ENCODE results near the gene BCAR3.

BCAR3 gene

DNA sequence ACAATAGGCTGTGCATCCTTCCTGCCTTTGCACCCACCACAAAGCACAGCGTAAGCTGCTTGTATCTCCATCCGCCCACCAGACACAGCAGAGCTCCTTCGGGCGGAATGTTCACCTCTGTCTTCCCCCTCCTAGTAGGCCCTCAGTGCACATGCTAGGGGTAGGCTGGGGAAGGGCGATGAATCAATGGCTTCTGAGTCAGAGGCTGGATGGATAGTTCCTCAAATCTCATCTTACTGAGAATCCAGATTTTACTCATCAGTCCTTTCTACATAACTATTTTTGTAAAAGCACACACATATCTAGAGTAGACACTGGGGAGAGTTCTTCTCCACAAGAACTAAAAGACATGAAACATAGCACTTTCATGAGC lies 73.8 kb downstream of the BCAR3 start:
- no peaks in the 10 kb centered on the region for H3K79me2 ChIP-seq (ENCODE audit: insufficient read depth, low read length)
- H3K4me1 ChIP-seq (ENCODE audit: insufficient read depth, low read length) = no peaks in the 10 kb centered on the region
- H2AFZ ChIP-seq (ENCODE audit: low read depth, low read length) = no peak overlapping the region
- ATAC-seq (ENCODE audit: insufficient read depth, low read depth) (no peak), DNase-seq (no peak)
- H3K27ac ChIP-seq (ENCODE audit: low read length) = no peak overlapping the region
- H3K9ac ChIP-seq (ENCODE audit: low read depth, low read length) = no peak overlapping the region
- no peak overlapping the region for H3K4me2 ChIP-seq (ENCODE audit: insufficient read depth, low read length)
- H3K9me3 ChIP-seq (ENCODE audit: insufficient read depth, low read length, severe bottlenecking) = no peaks in the 10 kb centered on the region
- no peak overlapping the region for H3K4me3 ChIP-seq (ENCODE audit: low read depth in 1 of 2, low read length in 2 of 2)
- no peak for TF ChIP-seq EZH2 (IDR thresholded peaks at IDR 0.05; ENCODE audit: borderline replicate concordance, low read depth, low read length, severe bottlenecking)
- TF ChIP-seq, protein P1, sequence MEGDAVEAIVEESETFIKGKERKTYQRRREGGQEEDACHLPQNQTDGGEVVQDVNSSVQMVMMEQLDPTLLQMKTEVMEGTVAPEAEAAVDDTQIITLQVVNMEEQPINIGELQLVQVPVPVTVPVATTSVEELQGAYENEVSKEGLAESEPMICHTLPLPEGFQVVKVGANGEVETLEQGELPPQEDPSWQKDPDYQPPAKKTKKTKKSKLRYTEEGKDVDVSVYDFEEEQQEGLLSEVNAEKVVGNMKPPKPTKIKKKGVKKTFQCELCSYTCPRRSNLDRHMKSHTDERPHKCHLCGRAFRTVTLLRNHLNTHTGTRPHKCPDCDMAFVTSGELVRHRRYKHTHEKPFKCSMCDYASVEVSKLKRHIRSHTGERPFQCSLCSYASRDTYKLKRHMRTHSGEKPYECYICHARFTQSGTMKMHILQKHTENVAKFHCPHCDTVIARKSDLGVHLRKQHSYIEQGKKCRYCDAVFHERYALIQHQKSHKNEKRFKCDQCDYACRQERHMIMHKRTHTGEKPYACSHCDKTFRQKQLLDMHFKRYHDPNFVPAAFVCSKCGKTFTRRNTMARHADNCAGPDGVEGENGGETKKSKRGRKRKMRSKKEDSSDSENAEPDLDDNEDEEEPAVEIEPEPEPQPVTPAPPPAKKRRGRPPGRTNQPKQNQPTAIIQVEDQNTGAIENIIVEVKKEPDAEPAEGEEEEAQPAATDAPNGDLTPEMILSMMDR (IDR thresholded peaks at IDR 0.05; ENCODE audit: borderline replicate concordance, extremely low read depth, low read length, poor library complexity, severe bottlenecking) = no peak
- no peaks in the 10 kb centered on the region for H4K20me1 ChIP-seq (ENCODE audit: insufficient read depth, low read length)
- no peaks in the 10 kb centered on the region for H3K27me3 ChIP-seq (ENCODE audit: insufficient read depth, low read length, poor library complexity)
- no peaks in the 10 kb centered on the region for H3K36me3 ChIP-seq (ENCODE audit: insufficient read depth, low read length)

DNA sequence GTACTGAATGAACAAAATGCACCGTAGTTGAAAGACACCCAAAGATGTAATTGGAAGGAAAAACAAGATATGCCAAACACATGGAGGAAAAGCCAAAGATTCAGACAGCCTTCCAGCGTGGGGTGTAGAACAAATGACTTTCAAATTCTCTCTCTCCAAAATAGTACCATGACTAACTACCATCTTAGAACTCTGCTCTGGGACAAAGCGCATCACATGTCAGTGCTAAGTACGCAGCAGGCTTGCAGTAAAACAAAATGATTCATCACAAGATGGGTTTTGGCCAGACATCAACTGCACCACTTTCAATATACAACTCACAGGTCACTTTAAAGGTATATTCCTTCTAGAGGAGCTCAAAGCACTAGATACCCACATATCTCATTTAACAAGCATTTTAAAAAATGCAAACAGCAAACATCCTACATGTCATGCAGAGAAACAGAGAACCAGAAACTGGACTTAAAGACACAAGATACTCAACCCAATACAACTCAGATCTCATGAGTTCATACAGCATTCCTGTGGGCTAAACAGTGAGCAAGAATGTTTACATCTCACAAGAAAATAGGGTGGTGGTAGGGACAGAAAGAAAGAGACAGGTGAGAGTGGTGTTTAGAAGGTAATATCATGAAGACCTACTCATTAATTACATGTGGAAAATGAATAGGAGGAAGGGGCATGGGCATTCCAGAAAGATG lies 75.7 kb downstream of the BCAR3 start:
- TF ChIP-seq, protein P1 (IDR thresholded peaks at IDR 0.05; ENCODE audit: borderline replicate concordance, extremely low read depth, low read length, poor library complexity, severe bottlenecking) = no peak
- TF ChIP-seq EZH2 (IDR thresholded peaks at IDR 0.05; ENCODE audit: borderline replicate concordance, low read depth, low read length, severe bottlenecking) = no peak
- no peaks in the 10 kb centered on the region for H3K9me3 ChIP-seq (ENCODE audit: insufficient read depth, low read length, severe bottlenecking)
- H3K27ac ChIP-seq (ENCODE audit: low read length) = no peak overlapping the region
- no peak for DNase-seq
- no peaks in the 10 kb centered on the region for H3K4me1 ChIP-seq (ENCODE audit: insufficient read depth, low read length)
- H3K4me3 ChIP-seq (ENCODE audit: low read depth in 1 of 2, low read length in 2 of 2) = no peak overlapping the region
- no peak overlapping the region for H3K4me2 ChIP-seq (ENCODE audit: insufficient read depth, low read length)
- no peaks in the 10 kb centered on the region for H3K27me3 ChIP-seq (ENCODE audit: insufficient read depth, low read length, poor library complexity)
- H4K20me1 ChIP-seq (ENCODE audit: insufficient read depth, low read length) = no peaks in the 10 kb centered on the region
- no peak overlapping the region for H3K9ac ChIP-seq (ENCODE audit: low read depth, low read length)
- ATAC-seq (ENCODE audit: insufficient read depth, low read depth) = no peak
- no peaks in the 10 kb centered on the region for H3K36me3 ChIP-seq (ENCODE audit: insufficient read depth, low read length)
- no peaks in the 10 kb centered on the region for H3K79me2 ChIP-seq (ENCODE audit: insufficient read depth, low read length)
- H2AFZ ChIP-seq (ENCODE audit: low read depth, low read length) = no peak overlapping the region

DNA sequence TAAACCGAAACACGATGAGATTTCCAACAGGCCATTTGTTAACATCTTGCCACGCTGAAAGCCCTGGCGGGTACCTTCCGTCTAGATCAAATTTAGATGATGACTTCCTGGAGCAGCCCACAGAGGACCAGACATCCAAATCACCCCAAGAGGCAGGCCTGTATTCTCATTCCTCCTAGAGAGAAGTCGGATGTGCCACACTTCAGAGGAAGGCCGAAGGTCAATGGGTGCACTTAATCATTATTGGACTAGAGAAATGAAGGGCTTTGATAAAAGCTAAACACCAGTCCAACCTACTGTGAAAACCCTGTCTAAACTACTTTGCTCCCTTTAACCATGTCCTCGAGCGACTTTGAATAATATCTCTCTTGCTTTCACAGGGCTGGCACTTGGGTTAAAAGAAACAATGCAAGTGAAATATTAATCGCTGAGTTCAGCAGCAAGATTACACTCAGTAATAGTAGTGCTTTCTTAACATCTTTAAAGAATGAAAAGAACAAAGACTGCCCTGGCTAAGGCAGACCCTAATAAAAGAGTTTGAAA lies 76.5 kb downstream of the BCAR3 start:
- Histone ChIP-seq H3K9me3 (ENCODE audit: insufficient read depth, low read length, severe bottlenecking) (no peaks in the 10 kb centered on the region), H4K20me1 (ENCODE audit: insufficient read depth, low read length) (no peaks in the 10 kb centered on the region), H3K27ac (ENCODE audit: low read length) (no peak overlapping the region), H3K27me3 (ENCODE audit: insufficient read depth, low read length, poor library complexity) (no peaks in the 10 kb centered on the region), H3K79me2 (ENCODE audit: insufficient read depth, low read length) (no peaks in the 10 kb centered on the region), H3K4me1 (ENCODE audit: insufficient read depth, low read length) (no peaks in the 10 kb centered on the region), H3K4me2 (ENCODE audit: insufficient read depth, low read length) (no peak overlapping the region), H3K4me3 (ENCODE audit: low read depth in 1 of 2, low read length in 2 of 2) (no peak overlapping the region), H3K9ac (ENCODE audit: low read depth, low read length) (no peak overlapping the region), H3K36me3 (ENCODE audit: insufficient read depth, low read length) (no peaks in the 10 kb centered on the region), H2AFZ (ENCODE audit: low read depth, low read length) (no peak overlapping the region)
- DNase-seq (no peak), ATAC-seq (ENCODE audit: insufficient read depth, low read depth) (no peak)
- no peak for TF ChIP-seq EZH2 (IDR thresholded peaks at IDR 0.05; ENCODE audit: borderline replicate concordance, low read depth, low read length, severe bottlenecking)
- TF ChIP-seq, protein P1 (IDR thresholded peaks at IDR 0.05; ENCODE audit: borderline replicate concordance, extremely low read depth, low read length, poor library complexity, severe bottlenecking) = no peak
